ENCODE data around the gene NCAN.

Gene NCAN

DNA sequence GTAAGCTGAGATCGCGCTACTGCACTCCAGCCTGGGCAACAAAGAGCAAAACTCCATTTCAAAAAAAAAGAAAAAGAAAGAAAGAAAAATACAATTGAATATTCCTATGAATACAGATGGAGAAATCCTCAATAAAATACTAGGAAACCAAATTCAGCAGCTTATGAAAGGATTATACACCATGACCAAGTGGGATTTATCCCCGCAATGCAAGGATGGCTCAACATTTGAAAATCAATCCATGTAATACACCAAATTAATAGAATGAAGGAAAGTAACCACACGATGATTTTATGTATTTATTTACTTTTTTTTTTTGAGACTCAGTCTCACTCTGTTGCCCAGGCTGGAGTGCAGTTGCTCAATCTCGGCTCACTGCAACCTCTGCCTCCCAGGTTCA lies 80.8 kb downstream of the NCAN start:
- no peaks in the 10 kb centered on the region for H3K9me3 ChIP-seq (ENCODE audit: insufficient read depth, low read length)
- H3K4me2 ChIP-seq (ENCODE audit: low read depth, low read length, poor library complexity, severe bottlenecking) = no peak overlapping the region
- no peak overlapping the region for H2AFZ ChIP-seq (ENCODE audit: low read depth, low read length, severe bottlenecking)
- no peaks in the 10 kb centered on the region for H3K79me2 ChIP-seq (ENCODE audit: insufficient read depth, low read length)
- no peak overlapping the region for H3K4me3 ChIP-seq (ENCODE audit: insufficient read depth, low read length, poor library complexity, severe bottlenecking)
- H3K27ac ChIP-seq (ENCODE audit: low read depth, low read length) = no peak overlapping the region
- no peaks in the 10 kb centered on the region for H4K20me1 ChIP-seq (ENCODE audit: low read depth, low read length)
- H3K9me2 ChIP-seq (replicated peaks; ENCODE audit: insufficient read depth, low read length) = no peaks in the 10 kb centered on the region
- TF ChIP-seq EZH2phosphoT487 (conservative IDR thresholded peaks at IDR 0.05; ENCODE audit: low read length) (no peak), CTCF (IDR thresholded peaks at IDR 0.05; ENCODE audit: insufficient read depth, low read length, poor library complexity, severe bottlenecking) (no peak)
- H3F3A ChIP-seq (ENCODE audit: insufficient read depth) = no peaks in the 10 kb centered on the region
- peaks cover 3% of the 10 kb centered on the region; the same call in 1 of the 2 replicates for H3K36me3 ChIP-seq (ENCODE audit: low read length)
- H3K27me3 ChIP-seq (ENCODE audit: low read length) = no peaks in the 10 kb centered on the region
- no peak overlapping the region for H3K9ac ChIP-seq (ENCODE audit: low read length)

GRCh38 chr19:19294914-19295313 lies 83.2 kb downstream of the NCAN start:
- Histone ChIP-seq H3F3A (ENCODE audit: insufficient read depth) (no peaks in the 10 kb centered on the region), H3K36me3 (ENCODE audit: low read length) (peaks cover 3% of the 10 kb centered on the region; the same call in 1 of the 2 replicates), H3K9me3 (ENCODE audit: insufficient read depth, low read length) (no peaks in the 10 kb centered on the region), H3K4me2 (ENCODE audit: low read depth, low read length, poor library complexity, severe bottlenecking) (no peak overlapping the region), H4K20me1 (ENCODE audit: low read depth, low read length) (no peaks in the 10 kb centered on the region), H3K4me3 (ENCODE audit: insufficient read depth, low read length, poor library complexity, severe bottlenecking) (no peak overlapping the region), H2AFZ (ENCODE audit: low read depth, low read length, severe bottlenecking) (no peak overlapping the region), H3K79me2 (ENCODE audit: insufficient read depth, low read length) (no peaks in the 10 kb centered on the region), H3K9ac (ENCODE audit: low read length) (no peak overlapping the region), H3K27me3 (ENCODE audit: low read length) (no peaks in the 10 kb centered on the region), H3K27ac (ENCODE audit: low read depth, low read length) (no peak overlapping the region), H3K9me2 (replicated peaks; ENCODE audit: insufficient read depth, low read length) (no peaks in the 10 kb centered on the region)
- TF ChIP-seq CTCF (IDR thresholded peaks at IDR 0.05; ENCODE audit: insufficient read depth, low read length, poor library complexity, severe bottlenecking) (no peak), EZH2phosphoT487 (conservative IDR thresholded peaks at IDR 0.05; ENCODE audit: low read length) (no peak)

DNA sequence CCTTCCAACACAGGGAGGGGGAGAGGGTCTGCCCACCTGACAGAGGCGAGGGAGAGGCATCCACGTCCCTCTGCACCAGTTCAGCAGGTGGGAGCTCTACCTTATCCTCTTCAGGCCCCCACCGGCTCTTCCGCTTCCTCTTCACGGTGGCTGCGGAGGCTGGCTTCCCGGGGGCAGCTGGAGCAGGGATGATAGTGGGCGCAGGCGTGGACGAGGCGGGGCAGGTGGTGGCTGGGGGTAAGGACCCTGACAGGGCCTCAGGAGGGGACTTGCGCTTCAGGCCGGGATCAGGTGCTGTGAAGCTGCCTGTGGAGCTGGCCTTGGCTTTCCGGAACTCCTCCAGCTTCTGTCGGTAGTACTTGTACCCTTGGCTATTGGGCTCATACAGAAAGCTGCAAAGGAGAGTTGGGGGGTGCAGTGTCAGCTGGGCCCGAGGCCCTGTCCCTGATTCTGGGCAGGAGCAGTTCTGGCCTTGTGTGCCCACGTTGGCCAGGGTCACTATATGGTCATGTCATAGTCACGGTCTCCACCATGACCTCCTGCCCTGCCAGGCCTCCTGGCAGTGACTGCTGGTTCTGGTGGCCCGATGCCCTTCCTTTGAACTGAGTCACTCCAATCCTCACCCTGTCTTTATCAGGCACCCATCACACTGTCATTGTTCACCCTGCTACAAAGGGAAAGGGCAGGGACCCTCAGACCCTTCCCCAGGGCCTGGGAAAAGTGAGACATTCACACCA lies 85.4 kb downstream of the NCAN start:
- Histone ChIP-seq H3K9me2 (replicated peaks; ENCODE audit: insufficient read depth, low read length) (no peaks in the 10 kb centered on the region), H3K4me3 (ENCODE audit: insufficient read depth, low read length, poor library complexity, severe bottlenecking) (no peak overlapping the region), H3K9me3 (ENCODE audit: insufficient read depth, low read length) (no peaks in the 10 kb centered on the region), H3K4me2 (ENCODE audit: low read depth, low read length, poor library complexity, severe bottlenecking) (no peak overlapping the region), H3F3A (ENCODE audit: insufficient read depth) (no peaks in the 10 kb centered on the region), H3K27me3 (ENCODE audit: low read length) (no peaks in the 10 kb centered on the region), H3K79me2 (ENCODE audit: insufficient read depth, low read length) (no peaks in the 10 kb centered on the region), H3K9ac (ENCODE audit: low read length) (no peak overlapping the region), H2AFZ (ENCODE audit: low read depth, low read length, severe bottlenecking) (no peak overlapping the region), H3K27ac (ENCODE audit: low read depth, low read length) (no peak overlapping the region), H3K36me3 (ENCODE audit: low read length) (peaks cover 3% of the 10 kb centered on the region; the same call in 1 of the 2 replicates), H4K20me1 (ENCODE audit: low read depth, low read length) (no peaks in the 10 kb centered on the region)
- TF ChIP-seq CTCF (IDR thresholded peaks at IDR 0.05; ENCODE audit: insufficient read depth, low read length, poor library complexity, severe bottlenecking) (no peak), EZH2phosphoT487 (conservative IDR thresholded peaks at IDR 0.05; ENCODE audit: low read length) (no peak)
